Mammary microvascular endothelial cell (primary cell): ENCODE results near the gene L2HGDH. TPM values are rescaled to one million over a fixed set of nuclear protein-coding genes. Genes with fewer than 3 reads are reported as not detected.

ENCODE experiments used
- total RNA-seq: library from RNA; depleted of rRNA; stranded (reverse); fragments of >200 nt; gene quantifications from 2 replicates; pipeline ENCODE4 v1.2.3, GENCODE V29; 2015

L2HGDH gene
- 5.2 and 5.4 TPM in 2 replicates for total RNA-seq

DNA sequence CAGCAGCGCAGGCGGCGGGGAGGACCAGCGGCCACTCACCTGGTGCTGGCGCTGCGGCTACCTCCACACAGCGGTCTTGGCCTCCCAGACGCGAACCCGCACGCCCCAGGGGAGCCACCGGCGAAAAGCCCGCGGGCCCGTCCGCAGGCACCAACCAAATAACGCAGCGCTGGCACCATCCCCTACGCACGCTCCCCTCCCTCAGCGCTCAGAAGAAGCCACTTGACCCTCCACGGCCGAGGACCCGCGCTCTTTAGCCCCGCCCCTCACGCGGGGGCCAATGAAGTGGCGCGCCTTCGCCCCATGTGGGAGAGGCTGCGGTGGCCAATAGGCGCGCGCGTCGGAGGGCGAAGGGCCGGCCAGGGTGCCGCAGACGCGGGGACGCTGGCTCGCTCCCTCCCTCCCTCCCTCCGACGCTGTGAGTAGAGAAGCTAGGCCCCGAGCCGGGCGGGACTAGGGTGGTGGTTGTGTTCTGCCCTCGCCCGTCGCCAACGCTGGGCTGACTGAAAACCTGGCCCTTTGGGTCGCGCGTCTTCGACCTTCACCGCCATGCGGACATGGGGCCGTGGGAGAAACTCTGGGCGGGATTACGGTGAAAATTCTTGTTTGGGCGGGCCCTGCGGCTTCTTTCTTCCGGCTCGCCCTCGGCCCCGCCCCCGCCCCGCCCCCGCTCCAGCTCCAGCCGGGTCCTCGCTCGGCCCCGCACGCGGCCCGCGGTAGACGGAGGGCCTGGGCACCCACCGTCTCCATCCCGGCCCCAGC, at the start of gene L2HGDH, which contains the start of gene DMAC2L:
Gene L2HGDH (minus strand): TSS at position 258 of the 762 bp plus-strand sequence. CDS start 79 bp downstream, at position 179.
Gene DMAC2L (plus strand): TSS at position 353 of the 762 bp plus-strand sequence. CDS start 9,164 bp downstream, outside the sequence.

GRCh38 chr14:50231475-50232275, 80.4 kb downstream of the L2HGDH start, which contains the start of gene SOS2:
Gene SOS2 (minus strand): TSS chr14:50231578. CDS start chr14:50231283, 295 bp downstream.

Other genes with a start within 250 kb of the L2HGDH start
- gene VCPKMT, start 195.7 kb downstream of the L2HGDH start, total RNA-seq = 3.4 and 5.2 TPM in 2 replicates
- gene SOS2, start 80.7 kb downstream of the L2HGDH start, total RNA-seq = 14.4 and 17.1 TPM in 2 replicates
- 8.9 and 23.8 TPM in 2 replicates for gene DMAC2L, start 95 bp upstream of the L2HGDH start, total RNA-seq
- gene CDKL1, start 84.7 kb upstream of the L2HGDH start, total RNA-seq = 9.6 and 10.4 TPM in 2 replicates
- gene MAP4K5, start 220.3 kb upstream of the L2HGDH start, total RNA-seq = 89.6 and 98.7 TPM in 2 replicates
- gene ATL1, start 247.9 kb upstream of the L2HGDH start, total RNA-seq = 5.1 and 6.4 TPM in 2 replicates